ENCODE data around the gene PKHD1.
"Not testable (repeated sequence)": the region's sequence is repeated elsewhere in the genome, so short reads cannot be mapped to it uniquely, and the experiment has no call there.

Gene PKHD1

DNA sequence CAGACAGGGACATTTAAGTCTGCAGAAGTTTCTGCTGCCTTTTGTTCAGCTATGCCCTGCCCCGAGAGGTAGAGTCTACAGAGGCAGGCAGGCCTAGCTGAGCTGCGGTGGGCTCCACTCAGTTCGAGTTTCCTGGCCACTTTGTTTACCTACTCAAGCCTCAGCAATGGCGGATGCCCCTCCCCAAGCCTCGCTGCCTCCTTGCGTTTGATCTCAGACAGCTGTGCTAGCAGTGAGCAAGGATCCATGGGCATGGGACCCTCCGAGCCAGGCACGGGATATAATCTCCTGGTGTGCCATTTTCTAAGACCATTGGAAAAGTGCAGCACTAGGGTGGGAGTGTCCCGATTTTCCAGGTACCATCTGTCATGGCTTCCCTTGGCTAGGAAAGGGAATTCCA is 164.9 kb downstream of the PKHD1 start:
- DNase-seq = not testable (repeated sequence)

DNA sequence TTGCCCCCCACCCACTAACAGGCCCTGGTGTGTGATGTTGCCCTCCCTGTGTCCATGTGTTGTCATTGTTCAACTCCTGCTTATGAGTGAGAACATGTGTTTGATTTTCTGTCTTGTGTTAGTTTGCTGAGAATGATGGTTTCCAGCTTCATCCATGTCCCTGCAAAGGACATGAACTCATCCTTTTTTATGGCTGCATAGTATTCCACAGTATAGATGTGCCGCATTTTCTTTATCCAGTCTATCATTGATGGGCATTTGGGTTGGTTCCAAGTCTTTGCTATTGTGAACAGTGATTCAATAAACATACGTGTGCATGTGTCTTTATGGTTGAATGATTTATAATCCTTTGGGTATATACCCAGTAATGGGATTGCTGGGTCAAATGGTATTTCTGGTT is 169.1 kb downstream of the PKHD1 start:
- not testable (repeated sequence) for DNase-seq

DNA sequence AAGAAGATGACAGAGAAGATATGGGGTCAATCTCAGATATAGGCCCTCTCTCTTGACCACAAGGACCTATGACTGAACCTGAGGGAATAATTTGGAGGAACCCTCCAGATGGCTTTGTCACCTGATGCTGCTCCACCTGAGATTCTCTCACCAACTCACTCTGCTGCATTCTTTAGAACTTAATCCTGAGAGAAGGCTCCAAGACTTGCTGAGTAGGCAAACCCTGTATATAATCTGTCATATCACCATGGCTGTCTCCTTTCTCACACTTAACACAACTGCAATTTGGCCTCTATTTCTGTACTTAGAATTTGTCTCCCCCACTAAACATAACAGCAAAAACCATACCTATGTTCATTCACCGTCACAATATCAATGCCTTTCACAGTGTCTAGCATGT is 172.3 kb downstream of the PKHD1 start:
- no peak for DNase-seq

DNA sequence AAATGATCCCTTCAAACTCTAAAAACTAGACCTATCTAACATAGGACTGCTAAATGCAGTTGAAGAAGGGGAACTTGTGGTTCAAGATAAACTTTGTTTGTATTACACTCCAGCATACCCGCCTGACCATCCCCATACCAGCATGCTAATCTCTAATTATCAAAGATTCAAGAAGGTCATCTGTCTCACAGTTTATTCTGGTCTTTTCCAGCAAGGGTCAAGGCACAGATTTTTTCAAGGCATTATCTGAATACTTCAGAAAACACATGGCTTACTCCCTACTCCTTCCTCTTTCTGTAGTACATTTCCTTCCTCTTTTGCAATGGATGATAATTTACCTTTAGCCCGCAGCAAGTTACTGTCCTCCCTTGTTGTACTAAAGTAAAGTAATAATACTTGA is 174.1 kb downstream of the PKHD1 start:
- DNase-seq = no peak

DNA sequence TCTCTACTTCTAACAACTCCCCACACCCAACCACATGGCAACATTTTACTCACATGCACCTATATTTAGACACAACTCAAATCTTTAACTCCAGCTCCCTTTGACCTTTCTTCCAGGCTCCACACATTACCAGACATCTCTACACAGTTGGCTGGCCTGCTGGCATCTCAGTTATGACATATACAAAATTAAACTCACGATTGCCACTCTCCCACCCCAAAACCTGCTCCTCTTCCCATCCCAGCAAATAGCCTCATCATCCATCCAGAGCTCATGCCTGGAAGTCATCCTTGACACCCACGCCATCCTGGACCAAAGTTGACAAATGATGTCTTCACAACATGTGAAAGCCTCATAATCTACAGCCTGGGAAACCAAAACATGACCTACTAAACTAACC is 176.6 kb downstream of the PKHD1 start:
- DNase-seq = no peak

DNA sequence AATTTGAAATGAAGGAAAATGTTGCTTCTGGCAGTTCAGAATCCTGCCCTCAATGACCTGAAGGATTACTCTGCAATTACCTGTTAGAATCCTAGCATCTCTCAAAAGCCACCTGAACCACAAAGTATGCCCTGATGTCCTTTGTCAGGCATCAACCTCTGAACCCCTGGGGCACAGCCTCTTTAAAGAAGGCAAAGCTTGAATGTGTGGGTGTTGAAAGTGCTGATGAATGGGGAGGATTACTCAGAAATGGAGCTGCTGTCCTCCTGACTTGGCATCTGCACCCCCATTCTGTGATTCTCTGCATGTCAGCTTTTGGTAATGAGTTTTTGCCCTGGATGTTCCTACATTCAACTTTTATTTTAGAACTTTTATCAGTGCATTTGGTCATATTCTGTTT is 179.2 kb downstream of the PKHD1 start:
- no peak for DNase-seq

DNA sequence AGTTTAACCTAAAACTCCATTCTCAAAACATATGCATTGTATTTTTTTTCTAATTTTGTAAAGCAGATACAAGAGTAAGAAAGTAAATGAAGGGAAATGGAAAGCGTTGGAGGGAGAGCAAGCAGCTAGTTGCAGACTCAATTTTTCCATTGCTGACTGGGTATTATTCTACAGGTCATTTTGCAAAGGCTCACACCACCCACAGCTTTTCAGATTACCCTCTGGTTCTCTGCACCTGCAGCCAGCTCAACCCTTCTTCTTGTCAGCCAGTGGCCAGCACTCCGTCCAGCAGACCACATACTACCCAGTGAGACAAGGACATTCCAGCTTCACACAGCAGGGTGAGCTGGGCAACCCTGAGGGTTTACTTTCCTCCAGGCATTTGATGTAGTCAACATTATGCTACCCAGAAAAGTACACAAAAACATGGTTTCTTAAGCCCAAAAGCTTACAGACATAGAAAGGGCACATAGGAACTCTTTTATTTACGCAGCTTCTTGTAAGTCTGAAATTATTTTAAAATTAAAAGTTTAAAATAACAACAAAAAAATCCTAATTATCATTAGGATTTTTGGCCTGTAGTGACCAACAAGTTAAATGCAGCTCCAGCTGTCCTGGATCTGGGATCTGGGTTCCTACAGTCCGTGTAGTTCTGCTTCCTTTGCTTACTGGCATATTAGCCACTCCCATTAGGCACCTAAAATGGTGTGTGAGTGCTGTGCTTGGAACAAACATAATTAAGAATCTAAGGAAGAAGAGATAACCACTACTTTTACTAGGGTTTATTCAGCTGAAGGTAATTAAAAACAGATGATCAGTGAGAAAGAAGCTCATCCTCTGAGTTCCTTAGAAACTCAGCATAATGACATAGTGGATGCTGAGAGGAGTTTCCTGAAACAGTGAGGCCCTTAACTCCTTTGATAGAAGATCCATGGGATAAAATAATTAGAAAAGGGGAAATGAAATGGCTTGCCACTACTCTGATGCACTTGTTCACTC is 185.3 kb downstream of the PKHD1 start:
- DNase-seq = no peak

DNA sequence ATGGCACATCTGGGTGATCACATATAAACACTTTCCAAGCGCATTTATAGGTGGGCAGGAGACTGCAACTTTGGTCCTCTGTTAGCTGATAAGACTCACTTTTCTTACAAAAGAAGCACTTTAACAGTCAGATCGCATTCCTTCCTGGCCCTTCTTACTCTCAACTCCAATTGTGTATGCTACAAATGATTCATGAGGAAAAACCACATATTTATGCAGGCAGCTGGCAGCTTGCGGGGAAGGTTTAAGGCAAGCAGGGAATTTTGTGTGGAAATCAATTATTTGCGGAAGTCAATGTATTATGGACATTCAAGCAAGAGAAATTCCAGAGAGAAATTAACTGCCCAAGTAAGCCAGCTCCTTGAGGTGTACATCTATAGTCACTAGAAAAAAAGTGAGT is 194.0 kb downstream of the PKHD1 start:
- no peak for DNase-seq

DNA sequence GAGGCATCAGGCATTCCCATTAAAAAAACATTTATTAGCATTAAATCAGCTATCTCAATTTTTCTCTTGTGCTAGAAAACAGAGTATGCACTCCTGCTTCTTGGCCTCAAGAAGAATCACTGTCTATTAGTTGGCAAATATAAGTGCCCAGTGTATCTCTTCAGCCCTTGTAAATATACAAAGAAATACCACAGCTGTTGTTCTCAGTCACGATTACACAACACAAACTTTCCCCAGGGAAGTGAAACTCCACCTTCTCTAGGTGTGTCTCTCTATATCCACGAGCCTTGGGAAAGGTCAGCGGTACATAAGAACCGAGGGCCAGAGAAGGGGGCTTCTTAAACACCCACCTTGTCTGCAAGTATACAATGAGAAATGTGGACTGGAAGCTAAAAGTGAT is 194.7 kb downstream of the PKHD1 start:
- no peak for DNase-seq

DNA sequence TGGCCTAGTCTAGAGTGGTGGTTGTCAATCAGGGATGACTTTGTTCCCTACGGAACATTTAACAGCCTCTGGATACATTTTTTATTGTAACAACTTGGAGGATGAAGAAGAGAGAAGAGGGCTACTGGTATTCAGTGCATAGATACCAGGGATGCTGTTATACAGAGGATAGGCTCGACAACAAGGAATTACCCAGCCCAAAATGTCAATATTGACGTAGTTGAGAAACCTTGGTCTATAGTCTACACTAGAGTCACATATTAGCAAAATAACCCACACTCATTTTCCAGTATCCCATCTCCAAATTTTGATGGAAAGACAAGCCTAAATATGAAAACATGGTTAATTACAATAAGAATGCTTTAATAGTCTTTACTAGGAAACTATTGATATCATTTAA is 195.1 kb downstream of the PKHD1 start:
- no peak for DNase-seq

DNA sequence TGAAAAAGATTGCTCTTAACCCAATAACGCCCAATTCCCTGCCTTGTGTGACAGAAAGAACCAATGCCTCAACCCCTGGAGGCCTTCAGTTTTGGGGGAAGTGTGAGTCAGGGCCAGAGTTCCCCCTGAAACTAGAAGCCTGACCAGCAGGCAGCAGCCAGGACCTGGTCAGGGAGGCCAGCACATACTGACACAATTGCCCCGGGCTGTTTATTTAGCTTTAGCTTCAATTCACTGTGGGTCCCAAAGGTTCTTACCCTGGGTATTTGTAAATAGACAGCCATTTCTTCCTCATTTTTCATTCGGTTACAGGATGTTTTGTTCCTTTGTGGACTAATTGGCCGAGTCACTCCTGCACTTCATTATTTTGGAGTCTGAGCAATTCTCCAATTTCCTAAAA is 195.6 kb downstream of the PKHD1 start:
- no peak for DNase-seq

DNA sequence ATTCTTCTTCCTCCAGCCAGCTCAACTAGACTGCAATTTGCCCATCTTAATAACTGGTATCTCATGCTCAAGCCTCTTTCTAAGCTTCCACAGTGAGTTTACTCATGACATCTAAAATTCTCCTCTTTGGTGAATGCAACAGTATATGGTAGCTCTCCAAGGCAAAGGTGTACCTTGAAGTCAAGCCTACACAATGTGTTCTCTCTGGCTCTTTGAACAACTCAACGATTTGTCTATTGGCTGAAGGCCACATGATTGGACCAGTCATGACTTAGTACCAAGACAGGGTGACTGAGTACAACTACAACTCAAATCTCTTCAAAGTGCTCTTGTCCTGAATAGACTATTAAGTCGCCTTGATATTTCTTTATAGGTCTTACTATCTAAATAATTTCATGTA is 199.6 kb downstream of the PKHD1 start:
- no peak for DNase-seq

DNA sequence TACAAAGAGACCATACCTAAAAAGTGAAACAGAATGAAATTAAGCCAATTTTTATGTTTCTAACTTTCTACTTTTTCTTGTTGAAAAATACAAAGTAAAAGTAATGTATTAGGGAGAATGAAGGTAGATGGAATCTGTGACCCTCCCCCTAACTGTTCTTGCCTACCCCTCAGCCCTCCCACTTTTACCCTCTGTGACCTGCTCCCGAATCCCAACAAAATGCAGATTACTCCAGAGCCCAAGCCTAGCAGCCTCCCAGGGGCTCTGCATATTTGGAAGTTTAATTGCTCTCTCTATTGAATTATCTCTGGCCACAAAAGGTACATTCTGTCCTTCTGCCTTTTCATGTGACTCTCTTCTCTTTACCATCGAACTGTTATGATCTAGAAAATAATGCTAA is 201.5 kb downstream of the PKHD1 start:
- no peak for DNase-seq

DNA sequence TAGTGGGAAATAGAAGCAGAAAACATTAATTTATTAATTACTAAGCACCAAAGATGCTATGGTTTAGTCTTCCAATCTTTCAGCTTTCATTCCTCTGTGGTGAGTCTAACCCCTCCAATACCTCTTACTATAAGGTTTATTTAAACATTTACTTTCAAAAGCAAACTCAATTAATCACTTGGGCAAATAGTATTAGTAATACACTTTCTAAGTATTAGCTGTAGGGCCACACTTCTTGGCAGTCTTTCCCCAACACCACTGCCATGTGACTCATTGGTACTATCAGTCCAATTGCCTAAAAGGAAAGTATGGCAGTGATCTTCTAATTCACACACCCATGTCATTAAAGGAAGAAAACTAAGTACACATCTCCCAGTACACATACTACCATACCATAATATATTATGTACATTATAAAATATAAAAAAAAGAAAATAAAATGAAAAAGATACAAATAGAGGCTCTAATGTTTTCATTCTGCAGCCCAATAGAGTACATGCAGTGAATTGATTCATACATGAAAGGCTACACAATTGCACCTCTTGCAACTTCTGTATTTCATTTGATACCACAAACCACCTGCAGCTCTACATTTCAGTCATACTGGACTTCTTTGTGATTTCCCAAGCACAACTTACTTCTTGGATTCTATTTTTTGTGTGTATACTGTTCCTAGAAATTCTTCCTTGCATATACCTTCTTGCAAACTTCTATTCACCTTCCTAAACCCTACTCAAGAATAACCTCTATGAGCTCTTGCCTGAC is 218.6 kb downstream of the PKHD1 start:
- DNase-seq = no peak

DNA sequence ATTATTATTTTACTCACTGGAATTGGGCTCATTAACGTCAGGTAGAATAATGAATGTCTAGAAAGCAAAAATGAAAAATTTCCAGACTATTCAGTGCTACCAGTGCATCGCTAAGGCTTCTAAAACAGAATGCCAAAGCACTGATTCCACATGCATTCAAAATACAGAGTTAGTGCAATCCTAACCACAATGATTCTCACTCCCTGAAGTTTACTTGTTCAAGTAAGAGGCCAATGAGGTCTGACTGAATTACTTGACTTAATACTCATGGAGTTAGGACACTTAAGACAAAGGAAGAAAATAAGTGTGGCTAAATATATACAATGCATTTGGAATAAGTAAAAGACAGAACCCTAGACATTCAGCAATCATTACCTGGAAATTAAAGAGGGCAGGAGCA is 220.5 kb downstream of the PKHD1 start:
- DNase-seq = no peak

DNA sequence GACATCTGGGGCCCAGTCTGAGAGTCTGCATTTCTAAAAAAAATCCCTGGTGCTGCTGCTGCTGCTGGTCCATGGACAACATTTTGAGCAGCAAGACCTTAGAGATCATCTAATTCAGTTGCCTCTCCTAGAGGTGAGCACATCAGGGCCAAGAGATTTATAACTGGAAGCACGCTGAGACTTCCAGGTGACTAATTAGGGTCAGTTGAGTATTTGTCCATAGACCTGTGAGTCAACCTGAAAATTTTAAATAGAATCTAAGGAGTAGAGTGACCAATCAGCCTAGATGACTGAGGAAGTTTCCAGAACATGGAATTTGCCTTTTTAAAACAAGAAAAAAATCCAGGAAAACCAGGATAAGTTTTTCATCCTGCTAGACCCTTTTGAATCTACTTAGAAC is 221.4 kb downstream of the PKHD1 start:
- no peak for DNase-seq

DNA sequence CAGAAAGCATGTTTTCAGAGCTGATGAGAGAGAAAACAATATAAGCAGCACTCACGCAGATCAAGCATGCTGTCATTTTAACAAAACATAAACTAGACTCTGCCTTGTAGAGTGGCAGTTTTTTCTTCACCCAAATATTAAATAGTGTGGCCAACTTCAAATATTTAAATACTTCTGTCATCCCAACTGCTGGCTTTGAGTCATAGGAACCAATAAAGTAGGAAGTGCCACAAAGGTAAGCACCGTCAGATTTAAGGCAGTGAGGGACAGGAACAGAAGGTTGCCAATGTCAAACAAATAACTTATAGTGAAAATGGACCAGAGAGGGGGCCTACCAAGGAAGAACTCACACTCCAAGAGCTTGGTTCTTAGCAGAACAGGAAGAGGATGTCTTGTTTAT is 222.2 kb downstream of the PKHD1 start:
- DNase-seq = no peak

DNA sequence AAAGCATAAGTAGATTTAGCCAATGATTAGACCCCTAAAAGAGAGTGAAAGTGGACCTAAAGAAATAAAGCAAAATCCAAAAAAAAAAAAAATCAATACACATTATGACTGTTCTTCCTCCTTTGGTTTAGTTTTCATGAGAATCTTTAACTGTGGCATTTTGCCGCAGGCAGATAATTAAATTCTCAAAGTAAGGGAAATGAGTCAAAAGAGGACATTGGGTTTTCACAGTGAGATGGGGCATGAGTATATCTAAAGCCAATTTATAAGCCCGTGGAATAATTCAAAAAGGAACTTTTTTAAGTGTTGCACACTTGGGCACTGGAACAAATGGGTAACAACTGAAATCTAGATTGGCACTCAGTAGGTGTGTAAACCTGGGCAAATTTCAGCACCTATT is 230.3 kb downstream of the PKHD1 start:
- DNase-seq = no peak

DNA sequence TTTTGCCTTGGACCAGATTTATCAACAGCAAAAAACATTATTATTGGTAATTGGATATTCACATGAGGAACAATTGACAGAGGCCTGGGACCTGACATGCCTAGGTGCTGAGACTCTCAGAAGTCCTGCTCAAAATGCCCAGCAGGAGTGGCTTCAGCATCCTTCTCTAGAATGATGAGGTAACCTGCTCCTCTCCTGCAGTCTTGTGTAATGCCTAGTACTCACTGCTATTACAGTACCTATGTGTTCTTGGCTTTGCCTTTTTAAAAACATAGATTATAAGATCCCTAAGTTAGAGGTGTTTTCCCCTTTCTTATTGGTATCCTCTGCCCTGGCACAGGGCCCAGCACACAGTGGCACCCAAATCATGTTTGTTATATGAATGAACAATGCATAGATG is 230.9 kb downstream of the PKHD1 start:
- DNase-seq = no peak

DNA sequence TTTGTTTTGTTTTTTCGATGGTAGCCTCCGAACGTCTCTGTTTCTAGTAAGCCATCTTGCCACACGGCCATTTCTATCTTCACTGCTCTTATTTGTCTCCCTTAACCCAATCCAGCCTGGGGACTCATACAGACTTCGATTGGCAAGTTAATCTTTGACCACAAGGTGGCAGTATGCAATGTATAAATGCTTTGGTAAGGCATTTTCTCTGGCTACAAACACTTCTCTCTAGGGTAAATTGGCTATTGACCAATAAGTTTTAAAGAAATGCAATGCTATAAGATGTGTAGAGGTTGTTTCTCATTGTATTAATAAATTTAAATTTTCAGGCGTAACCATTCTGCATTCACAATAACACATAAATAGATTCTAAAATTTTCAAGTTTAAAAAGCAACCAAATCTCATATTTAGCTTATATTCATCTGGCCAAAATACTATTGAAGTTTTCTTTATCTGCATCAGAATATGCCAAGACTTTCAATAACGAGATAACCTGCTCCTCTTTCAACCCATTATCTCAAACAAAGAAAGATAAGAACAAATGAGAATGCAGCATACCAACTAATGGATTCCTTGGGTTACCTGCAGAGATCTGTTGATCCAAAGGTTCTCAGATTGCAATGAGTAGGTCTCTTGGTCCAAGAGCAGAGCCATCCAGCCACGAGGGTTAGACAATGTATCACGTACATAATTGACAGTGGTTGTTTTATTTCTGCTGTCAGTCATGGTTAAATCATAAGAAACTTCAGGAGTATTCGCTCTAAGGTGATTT is 231.9 kb downstream of the PKHD1 start:
- peak; percentile 71 for DNase-seq

DNA sequence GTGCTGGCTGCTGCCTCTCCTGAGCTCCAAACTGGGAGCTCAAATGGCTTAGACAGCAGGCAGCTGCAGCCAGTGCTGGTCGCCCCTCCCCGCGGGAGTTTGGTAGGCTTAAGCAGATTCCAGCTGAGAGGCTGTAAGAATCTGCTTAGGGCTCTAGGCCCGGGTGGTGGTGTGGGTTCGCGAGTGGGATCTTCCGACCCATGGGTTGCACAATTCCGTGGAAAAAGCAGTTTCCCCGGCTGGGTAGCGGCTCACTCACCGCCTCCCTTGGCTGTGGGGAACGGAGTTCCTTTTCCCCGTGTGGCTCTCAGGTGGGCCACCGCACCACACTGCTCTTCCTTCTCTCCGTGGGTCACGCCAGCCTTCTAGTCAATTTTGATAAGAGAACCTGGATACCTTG is 232.5 kb downstream of the PKHD1 start:
- no peak for DNase-seq

DNA sequence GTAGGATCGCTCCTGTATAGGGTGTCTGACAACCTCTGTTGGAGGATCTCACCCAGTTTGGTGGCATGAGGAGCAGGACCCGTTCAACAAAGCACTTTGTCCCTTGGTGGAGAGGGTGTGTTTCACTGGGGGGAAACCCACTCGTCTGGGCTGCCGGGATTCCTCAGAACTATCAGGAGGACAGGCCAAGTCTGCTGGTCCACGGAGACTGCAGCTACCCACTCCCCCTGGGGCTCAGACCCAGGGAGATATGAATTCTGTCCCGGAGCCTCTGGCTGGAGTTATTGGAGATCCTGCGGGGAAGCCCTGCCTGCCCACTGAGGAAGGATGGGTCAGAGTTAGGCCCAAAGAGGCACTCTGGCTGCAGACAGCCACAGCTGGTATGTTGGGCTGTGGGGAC is 233.1 kb downstream of the PKHD1 start:
- DNase-seq = no peak

DNA sequence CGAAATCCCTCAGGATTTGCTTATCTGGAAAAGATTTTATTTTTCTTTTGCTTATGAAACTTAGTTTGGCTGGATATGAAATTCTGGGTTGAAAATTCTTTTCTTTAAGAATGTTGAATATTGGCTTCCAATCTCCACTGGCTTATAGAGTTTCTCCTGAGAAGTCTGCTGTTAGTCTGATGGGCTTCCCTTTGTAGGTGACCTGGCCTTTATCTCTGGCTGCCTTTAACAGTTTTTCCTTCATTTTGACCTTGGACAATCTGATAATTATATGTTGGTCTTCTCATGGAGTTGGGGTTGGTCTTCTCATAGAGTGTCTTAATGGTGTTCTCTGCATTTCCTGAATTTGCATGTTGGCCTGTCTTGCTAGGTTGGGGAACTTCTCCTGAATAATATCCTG is 234.3 kb downstream of the PKHD1 start:
- not testable (repeated sequence) for DNase-seq
